Islet of Langerhans (tissue), 1 donor: ENCODE measurements around the gene CHST5.
"Not testable (repeated sequence)": the region's sequence is repeated elsewhere in the genome, so short reads cannot be mapped to it uniquely, and the experiment has no call there.

Experiments used
- FAIRE-seq: peaks from one replicate; lab custom pipeline; 2011; peaks lifted over from hg19 to GRCh38; lab: Jason Lieb, UNC

CHST5 gene

GRCh38 chr16:75503801-75504200 is 32.1 kb downstream of the CHST5 start:
- FAIRE-seq: no peak

GRCh38 chr16:75502916-75503605 is 32.8 kb downstream of the CHST5 start:
- FAIRE-seq: no peak

- FAIRE-seq: not testable (repeated sequence)
Measured at GRCh38 chr16:75501820-75502219, 34.1 kb downstream of the CHST5 start.

DNA sequence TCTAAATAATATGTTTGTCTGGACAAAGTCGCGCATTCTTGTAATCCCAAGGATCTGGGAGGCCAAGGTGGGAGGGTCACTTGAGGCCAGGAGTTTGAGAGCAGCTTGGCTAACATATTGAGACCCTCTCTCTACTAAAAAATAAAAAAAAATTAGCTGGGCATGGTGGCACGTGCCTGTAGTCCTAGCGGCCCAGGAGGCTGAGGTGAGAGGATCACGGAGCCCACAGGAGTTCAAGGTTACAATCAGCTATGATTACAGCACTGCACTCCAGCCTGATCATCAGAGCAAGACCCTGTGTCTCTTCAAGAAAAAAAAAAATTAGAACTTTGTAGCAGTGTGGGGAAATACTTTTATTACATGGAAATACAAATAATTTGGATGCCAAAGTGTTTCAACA is 34.5 kb downstream of the CHST5 start:
- FAIRE-seq: no peak

DNA sequence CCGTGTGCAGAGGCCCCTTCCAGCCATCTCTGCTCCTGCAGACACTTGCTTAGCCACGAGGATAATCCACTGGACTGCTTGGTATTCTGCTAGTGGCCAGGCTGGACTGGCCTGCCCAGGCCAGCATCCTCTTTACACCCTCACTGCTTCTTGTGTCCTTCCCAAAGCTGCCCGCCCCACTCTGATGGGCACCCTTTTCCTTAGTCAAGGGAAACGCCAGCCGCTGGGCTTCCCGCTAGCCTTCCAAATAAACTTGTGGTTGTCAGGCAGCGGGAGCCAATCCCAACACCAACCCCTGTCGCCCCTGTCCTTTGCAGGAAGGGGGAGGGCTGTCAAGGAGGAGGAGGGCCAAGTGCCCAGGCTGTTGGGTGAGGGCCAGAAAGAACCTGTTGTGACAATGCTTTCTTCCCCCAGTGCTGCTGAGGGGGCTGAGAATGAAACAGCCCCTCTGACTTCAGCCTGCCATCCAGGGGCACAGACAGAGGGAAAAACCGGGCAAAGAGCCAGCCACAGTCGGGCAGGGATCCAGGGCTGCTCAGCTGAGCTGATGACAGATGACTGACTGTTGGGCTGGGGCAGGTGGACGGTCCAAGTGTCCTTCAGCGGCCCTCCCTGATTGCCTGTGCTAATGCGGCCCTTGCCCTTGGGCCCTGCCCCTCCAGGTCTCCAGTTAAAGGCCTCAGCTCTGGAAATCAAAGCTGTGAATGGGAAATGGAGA is 37.1 kb downstream of the CHST5 start:
- FAIRE-seq: not testable (repeated sequence)

GRCh38 chr16:75497558-75497957 is 38.4 kb downstream of the CHST5 start:
- peak; percentile 65 for FAIRE-seq

DNA sequence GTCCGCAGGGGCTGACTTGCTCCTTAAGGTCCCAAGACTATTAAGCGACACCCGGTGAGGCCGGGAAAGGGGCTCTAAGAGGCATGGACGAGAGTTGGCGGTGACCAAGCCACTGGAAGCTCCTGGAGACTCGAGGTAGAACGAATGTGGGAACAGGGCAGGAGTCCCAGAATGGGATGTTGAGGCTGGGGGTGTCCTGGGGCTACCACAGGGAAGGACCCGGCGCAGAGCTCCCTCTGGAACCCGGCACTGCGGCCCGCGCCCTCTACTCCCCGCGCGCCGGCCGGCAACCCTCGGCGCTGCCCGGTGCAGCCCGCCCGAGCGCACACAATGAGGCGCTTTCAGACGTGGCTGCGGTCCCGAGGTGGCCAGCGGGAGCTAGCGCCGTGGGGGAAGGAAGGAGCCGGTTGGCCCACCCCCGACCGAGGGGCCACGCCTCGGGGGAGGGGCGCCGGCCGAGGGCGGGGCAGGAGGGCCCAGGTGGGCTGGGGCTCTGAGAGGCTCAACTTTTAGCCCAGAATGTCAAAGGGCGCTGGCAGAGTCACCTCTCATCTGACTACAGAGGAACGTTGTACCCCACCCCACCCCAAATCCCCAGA is 40.7 kb downstream of the CHST5 start, which contains the start of gene CHST6:
CHST6 (minus strand) TSS at position 366 of the 599 bp plus-strand sequence. CDS start 15,613 bp downstream, outside the sequence.
- no peak for FAIRE-seq

- FAIRE-seq: no peak
Measured at GRCh38 chr16:75494661-75495075, 41.2 kb downstream of the CHST5 start.

DNA sequence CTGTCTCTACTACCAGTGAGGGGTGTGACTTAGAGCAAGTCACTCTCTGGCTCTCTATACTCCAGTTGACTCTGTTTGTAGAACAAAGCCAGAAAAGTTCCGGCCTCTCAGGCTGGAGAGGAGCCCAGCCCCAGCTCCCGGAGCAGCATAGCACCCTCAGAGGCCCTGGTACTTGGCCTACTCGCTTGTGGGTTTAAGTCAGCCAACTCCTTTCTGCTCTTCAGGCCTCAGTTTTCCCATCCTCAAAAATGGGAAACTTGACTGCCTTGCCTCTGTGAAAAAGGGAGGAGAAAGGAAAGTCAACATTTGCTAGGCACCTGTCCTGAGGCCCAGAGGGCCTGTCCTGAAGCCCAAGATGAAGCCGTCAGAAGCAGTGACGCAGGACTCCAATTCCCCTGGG is 41.7 kb downstream of the CHST5 start:
- FAIRE-seq: no peak

GRCh38 chr16:75491876-75492275 is 44.0 kb downstream of the CHST5 start:
- FAIRE-seq: no peak

DNA sequence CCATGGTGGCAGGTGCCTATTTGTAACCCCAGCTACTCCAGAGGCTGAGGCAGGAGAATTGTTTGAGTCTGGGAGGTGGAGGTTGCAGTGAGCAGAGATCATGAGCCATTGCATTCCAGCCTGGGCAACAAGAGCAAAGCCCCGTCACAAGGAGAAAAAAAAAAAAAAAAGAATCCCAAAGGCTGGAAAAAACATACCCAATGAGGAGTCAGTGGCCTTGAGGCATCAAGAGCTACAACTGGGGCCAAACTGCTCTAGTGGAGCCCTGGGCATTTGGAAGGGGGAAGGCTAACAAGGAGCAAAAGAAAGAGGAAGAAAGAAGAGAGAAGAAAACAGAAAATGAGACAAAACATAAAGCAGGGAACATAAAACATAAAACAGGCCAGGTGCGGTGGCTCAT is 47.6 kb downstream of the CHST5 start:
- FAIRE-seq: no peak

DNA sequence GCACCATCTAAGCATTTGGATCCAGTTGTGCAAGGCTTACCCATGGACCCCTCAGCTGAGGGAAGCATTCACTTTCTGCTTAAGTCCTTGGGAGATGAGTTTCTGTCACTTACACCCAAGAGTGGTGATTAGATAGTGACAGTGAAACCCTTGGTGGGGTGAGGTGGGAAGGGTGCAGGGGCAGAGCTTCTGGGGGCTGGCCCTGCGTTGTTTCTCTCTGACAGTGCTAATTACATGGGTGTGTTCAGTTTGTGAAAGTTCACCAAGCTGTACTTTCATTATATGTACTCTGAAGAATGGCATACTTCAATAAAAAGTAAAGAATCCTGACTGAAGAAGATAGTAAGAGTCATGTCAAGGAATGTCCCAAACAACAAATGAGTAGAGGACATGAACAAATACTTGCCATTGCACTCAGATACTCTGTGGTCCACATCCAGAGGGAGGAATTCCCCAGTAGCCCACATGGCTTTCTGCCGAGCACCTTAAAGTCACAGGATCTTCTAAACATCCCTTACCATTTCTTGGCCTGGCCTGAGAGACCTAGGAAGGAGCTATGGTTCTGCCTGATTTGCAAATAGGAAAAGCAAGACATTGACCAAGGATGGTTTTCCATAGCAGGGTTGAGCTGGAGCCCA is 49.1 kb downstream of the CHST5 start:
- FAIRE-seq: no peak

GRCh38 chr16:75486014-75486675 is 49.8 kb downstream of the CHST5 start:
- no peak for FAIRE-seq

- no peak for FAIRE-seq
Measured at GRCh38 chr16:75485230-75486013, 50.5 kb downstream of the CHST5 start.

DNA sequence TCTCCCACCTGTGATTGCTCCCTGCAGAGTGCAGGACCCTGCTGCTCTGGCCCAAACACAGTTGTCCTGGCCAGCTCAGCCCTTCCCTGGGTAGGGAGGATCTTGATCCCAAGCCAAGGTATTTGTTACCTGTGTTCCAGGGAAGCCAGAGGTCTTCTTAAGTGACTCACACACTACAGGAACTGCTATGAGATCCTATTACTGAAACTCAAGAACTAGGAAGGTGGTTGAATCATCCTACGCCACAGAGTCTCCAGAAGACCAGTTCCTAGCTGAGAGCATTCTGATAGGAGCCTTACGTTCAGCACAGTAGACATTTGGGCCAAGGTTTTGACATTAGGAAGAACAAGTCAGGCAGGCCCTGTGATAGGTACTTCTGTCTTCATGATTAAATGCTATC is 52.7 kb downstream of the CHST5 start:
- no peak for FAIRE-seq

DNA sequence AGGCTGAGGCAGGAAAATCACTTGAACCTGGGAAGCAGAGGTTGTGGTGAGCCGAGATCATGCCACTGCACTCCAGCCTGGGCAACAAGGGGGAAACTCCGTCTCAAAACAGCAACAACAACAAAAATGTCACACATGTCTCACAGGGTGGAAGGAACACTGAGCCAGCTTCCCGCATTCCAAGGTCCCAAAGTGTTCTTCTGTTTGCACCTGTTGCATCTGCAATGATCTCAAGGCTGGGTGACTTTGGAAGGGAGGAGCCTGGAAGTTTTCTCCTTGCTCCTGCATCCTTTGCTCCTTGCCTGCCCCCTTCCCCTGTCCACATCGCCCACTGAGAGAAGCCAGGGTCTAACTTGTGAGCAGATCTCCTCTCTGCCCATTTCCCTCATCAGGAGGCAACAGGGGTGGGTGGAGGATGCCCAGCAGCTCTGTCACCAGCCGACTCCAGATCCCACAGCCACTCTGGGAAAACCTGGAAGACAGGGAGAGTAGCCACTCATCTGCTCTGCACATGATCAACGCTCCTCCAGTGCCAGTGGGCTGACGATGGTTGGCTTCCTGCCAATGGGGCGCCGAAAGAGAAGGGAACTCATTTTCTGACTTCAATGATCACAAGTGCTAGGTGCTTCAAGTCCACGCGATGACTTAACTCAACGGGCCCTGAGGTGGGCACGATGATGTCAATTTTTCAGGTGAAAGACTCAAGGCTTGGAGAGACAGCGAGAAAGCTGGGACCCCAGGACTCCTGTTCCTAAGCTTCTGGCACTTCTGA is 53.3 kb downstream of the CHST5 start:
- FAIRE-seq: no peak

DNA sequence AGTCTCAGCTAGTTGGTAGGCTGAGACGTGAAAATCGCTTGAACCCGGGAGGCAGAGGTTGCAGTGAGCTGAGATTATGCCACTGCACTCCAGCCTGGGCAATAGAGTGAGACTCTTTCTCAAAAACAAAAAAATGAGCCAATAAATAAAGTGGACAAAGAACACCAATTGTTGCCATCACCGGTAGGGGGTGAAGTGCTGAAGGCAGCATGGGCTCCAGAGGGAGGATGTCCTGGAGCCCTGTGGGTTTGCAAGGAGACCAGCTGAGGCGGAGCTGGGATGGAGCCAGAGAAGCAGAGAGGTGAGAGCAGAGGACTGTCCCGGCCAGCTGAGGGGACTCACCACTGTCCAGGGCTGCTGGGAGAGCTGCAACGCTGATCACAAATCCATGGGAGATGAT is 54.4 kb downstream of the CHST5 start:
- no peak for FAIRE-seq

DNA sequence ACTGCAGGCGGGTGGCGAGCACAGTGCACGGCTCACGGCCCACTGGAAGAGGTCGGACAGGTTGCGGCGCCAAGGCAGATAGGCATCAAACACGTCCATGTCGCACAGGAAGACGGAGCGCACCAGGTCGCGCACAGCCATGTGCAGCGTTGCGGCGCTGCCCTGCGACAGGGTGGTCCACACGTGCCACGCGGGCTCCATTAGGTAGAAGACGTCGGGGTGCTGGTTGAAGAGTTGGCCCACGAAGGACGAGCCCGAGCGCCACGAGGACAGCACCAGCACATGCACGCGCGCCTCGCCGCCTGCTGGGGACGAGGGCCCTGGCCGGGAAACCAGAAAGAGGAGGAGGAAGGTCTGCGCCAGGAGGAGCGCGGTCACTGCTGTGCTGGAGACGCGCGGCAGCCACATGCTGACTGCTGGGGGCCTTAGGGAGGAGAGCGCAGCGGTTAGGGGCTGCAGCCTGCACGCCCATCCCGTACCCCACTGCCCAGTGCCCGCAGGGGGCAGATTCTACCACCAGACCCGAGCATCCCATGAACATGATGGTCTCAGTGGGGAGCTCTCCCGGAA is 56.4 kb downstream of the CHST5 start:
- FAIRE-seq: no peak
